ENCODE measurements around the gene LPP. TPM values are rescaled to one million over a fixed set of nuclear protein-coding genes. Genes with fewer than 3 reads are reported as not detected.

LPP gene
- total RNA-seq, 1 experiment from 2014 or later: 120 TPM

DNA sequence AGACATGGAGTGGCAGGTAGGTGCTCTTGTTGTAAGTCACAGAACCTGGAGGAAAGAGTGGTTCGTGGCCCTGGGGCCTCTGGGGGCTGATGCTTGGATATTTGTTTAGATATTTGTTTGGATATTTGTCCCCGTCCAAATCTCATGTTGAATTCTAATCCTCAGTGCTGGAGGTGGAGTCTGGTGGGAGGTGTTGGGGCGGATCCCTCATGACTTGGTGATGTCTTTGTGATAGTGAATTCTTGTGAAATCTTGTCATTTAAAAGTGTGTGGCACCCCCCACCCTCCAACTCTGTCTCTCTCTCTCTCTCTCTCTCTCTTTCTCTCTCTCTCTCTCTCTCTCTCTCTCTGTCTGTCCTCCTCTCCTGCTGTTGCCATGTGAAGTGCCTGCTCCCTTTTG is 122.4 kb downstream of the LPP start:
- peaks cover 50% of the 10 kb centered on the region for H3K4me1 ChIP-seq
- TF ChIP-seq, protein P1, sequence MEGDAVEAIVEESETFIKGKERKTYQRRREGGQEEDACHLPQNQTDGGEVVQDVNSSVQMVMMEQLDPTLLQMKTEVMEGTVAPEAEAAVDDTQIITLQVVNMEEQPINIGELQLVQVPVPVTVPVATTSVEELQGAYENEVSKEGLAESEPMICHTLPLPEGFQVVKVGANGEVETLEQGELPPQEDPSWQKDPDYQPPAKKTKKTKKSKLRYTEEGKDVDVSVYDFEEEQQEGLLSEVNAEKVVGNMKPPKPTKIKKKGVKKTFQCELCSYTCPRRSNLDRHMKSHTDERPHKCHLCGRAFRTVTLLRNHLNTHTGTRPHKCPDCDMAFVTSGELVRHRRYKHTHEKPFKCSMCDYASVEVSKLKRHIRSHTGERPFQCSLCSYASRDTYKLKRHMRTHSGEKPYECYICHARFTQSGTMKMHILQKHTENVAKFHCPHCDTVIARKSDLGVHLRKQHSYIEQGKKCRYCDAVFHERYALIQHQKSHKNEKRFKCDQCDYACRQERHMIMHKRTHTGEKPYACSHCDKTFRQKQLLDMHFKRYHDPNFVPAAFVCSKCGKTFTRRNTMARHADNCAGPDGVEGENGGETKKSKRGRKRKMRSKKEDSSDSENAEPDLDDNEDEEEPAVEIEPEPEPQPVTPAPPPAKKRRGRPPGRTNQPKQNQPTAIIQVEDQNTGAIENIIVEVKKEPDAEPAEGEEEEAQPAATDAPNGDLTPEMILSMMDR (IDR thresholded peaks at IDR 0.05; ENCODE audit: insufficient read depth in 1 of 2, low read depth in 1 of 2, low read length in 1 of 2, severe bottlenecking in 1 of 2, unreplicated experiment in 1 of 2): no peak
- H3K9me3 ChIP-seq: no peaks in the 10 kb centered on the region
- Mint-ChIP-seq H3K27ac (ENCODE audit: unreplicated experiment) (peak overlapping the region; percentile 65), H3K36me3 (ENCODE audit: insufficient read depth, unreplicated experiment) (peaks cover 37% of the 10 kb centered on the region), H3K4me1 (ENCODE audit: low read depth, unreplicated experiment) (peaks cover 52% of the 10 kb centered on the region), H3K4me3 (ENCODE audit: unreplicated experiment) (no peak overlapping the region), H3K27me3 (ENCODE audit: insufficient read depth, unreplicated experiment) (no peaks in the 10 kb centered on the region), H3K9me3 (ENCODE audit: unreplicated experiment) (no peaks in the 10 kb centered on the region)
- ChIA-PET CTCF (no interaction called here), POLR2A (no interaction called here)
- H3K4me3 ChIP-seq (ENCODE audit: low read depth, low read length): no peak overlapping the region
- no peaks in the 10 kb centered on the region; the same call in 1 of the 2 replicates for H3K36me3 ChIP-seq (ENCODE audit: control insufficient read depth, insufficient read depth, low read length)
- no peak for DNase-seq
- H3K27me3 ChIP-seq (replicated peaks; ENCODE audit: control insufficient read depth, insufficient read depth, low read length): no peaks in the 10 kb centered on the region
- no TSS peak for BruUV-seq (replicated peaks)
- intact Hi-C loops (cut with micrococcal nuclease; ENCODE audit: unreplicated experiment): no loop called here

DNA sequence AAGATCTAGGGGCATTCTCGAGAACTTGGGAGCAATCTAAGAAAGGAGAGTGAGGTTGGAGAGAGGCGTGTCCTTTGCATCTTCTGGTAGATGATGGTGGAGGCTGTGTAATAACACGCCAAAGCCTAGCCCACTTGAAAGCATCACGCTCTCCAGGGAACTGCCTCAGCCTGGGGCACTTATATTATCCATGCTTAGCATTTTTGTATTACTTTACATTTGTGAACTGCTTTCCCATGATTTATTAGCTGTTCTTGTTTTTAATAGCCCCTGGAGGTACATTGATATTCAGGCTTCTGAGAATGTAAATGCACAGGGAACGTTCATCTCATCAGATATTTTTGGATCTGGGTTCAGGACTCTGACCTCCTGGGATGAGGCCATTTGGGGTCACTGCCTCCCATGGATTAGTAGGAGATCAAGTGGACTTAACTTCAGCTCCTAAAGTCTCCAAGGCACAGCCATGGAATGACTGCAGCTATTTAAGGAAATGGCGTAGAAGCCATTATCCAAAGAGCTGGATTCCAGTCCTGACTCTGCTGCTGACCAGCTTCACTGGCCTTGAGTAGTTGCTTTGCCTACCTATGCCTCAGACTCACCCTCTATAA is 124.9 kb downstream of the LPP start:
- Histone ChIP-seq H3K4me3 (ENCODE audit: low read depth, low read length) (no peak overlapping the region), H3K9me3 (no peaks in the 10 kb centered on the region), H3K4me1 (peaks cover 64% of the 10 kb centered on the region), H3K36me3 (ENCODE audit: control insufficient read depth, insufficient read depth, low read length) (no peaks in the 10 kb centered on the region; the same call in 1 of the 2 replicates), H3K27me3 (replicated peaks; ENCODE audit: control insufficient read depth, insufficient read depth, low read length) (no peaks in the 10 kb centered on the region)
- TF ChIP-seq, protein P1 (IDR thresholded peaks at IDR 0.05; ENCODE audit: insufficient read depth in 1 of 2, low read depth in 1 of 2, low read length in 1 of 2, severe bottlenecking in 1 of 2, unreplicated experiment in 1 of 2): no peak
- no peaks in the 10 kb centered on the region for H3K27me3 Mint-ChIP-seq (ENCODE audit: insufficient read depth, unreplicated experiment)
- no TSS peak for BruUV-seq (replicated peaks)
- POLR2A ChIA-PET: no interaction called here
- no peak overlapping the region for H3K4me3 Mint-ChIP-seq (ENCODE audit: unreplicated experiment)
- H3K36me3 Mint-ChIP-seq (ENCODE audit: insufficient read depth, unreplicated experiment): peaks cover 32% of the 10 kb centered on the region
- no peak overlapping the region for H3K27ac Mint-ChIP-seq (ENCODE audit: unreplicated experiment)
- intact Hi-C loops (cut with micrococcal nuclease; ENCODE audit: unreplicated experiment): no loop called here
- H3K4me1 Mint-ChIP-seq (ENCODE audit: low read depth, unreplicated experiment): peaks cover 61% of the 10 kb centered on the region
- no peaks in the 10 kb centered on the region for H3K9me3 Mint-ChIP-seq (ENCODE audit: unreplicated experiment)
- CTCF ChIA-PET: interaction anchor here (1.3 kb wide), 1 partner anchor 226 kb away, joined by 4 read pairs; no protein-coding TSS in a partner anchor
- no peak for DNase-seq

GRCh38 chr3:188279502-188280335 is 125.8 kb downstream of the LPP start:
- peaks cover 64% of the 10 kb centered on the region for H3K4me1 Mint-ChIP-seq (ENCODE audit: low read depth, unreplicated experiment)
- ChIA-PET POLR2A (no interaction called here), CTCF (interaction anchor here (0.5 to 1.3 kb wide), 3 partner anchors 227 to 539 kb away, joined by 3 to 4 read pairs (median 3); no protein-coding TSS in a partner anchor)
- TF ChIP-seq, protein P1 (IDR thresholded peaks at IDR 0.05; ENCODE audit: insufficient read depth in 1 of 2, low read depth in 1 of 2, low read length in 1 of 2, severe bottlenecking in 1 of 2, unreplicated experiment in 1 of 2): no peak
- intact Hi-C loops (cut with micrococcal nuclease; ENCODE audit: unreplicated experiment): loop anchor here (5.0 to 10.0 kb wide), 3 partner anchors 67 to 537 kb away; partner anchors contain the start of gene LPP
- H3K27ac Mint-ChIP-seq (ENCODE audit: unreplicated experiment): peak overlapping the region; percentile 72
- H3K27me3 ChIP-seq (replicated peaks; ENCODE audit: control insufficient read depth, insufficient read depth, low read length): no peaks in the 10 kb centered on the region
- no peaks in the 10 kb centered on the region for H3K9me3 Mint-ChIP-seq (ENCODE audit: unreplicated experiment)
- no peak overlapping the region for H3K4me3 Mint-ChIP-seq (ENCODE audit: unreplicated experiment)
- H3K36me3 Mint-ChIP-seq (ENCODE audit: insufficient read depth, unreplicated experiment): peaks cover 32% of the 10 kb centered on the region
- H3K27me3 Mint-ChIP-seq (ENCODE audit: insufficient read depth, unreplicated experiment): no peaks in the 10 kb centered on the region
- peaks cover 60% of the 10 kb centered on the region for H3K4me1 ChIP-seq
- H3K9me3 ChIP-seq: no peaks in the 10 kb centered on the region
- no peak for DNase-seq
- BruUV-seq (replicated peaks): no TSS peak
- no peaks in the 10 kb centered on the region; the same call in 1 of the 2 replicates for H3K36me3 ChIP-seq (ENCODE audit: control insufficient read depth, insufficient read depth, low read length)
- no peak overlapping the region for H3K4me3 ChIP-seq (ENCODE audit: low read depth, low read length)

Measured in Caco-2 (cell line).